OCI-LY7 (cell line): ENCODE measurements around the gene ELAVL3. TPM values are rescaled to one million over a fixed set of nuclear protein-coding genes. Genes with fewer than 3 reads are reported as not detected.

Experiments
- BruUV-seq: library from RNA; stranded (reverse); fragments of 400-500 nt; replicated peaks from 2 replicates; lab custom pipeline; 2021; lab: Mats Ljungman, UMichigan
- CTCF ChIA-PET: fragments of 300-600 bp; sonication (Branson Sonifier 250); formaldehyde crosslinking; loops from one replicate; lab custom pipeline; 2022; ENCODE audit warnings: antibody characterized with exemption; ENCODE audit not compliant: unreplicated experiment; lab: Charles Lee
- POLR2A ChIA-PET: fragments of 300-600 bp; sonication (Branson Sonifier 250); formaldehyde crosslinking; loops from one replicate; lab custom pipeline; 2022; ENCODE audit warnings: antibody characterized with exemption; lab: Charles Lee
- DNase-seq: peaks from one replicate; pipeline ENCODE4 v3.0.0-alpha.2; 2015; ENCODE audit warnings: low spot score
- H2AFZ ChIP-seq: fragments of 200-600 bp; sonication (generic), shearing (Covaris generic); 2 replicates; pipeline ENCODE4 v1.6.1; 2014; ENCODE audit warnings: mild to moderate bottlenecking, antibody characterized with exemption, low read length, moderate library complexity
- H3K27ac ChIP-seq: fragments of 200-600 bp; sonication (generic); 2 replicates; pipeline ENCODE4 v1.5.1; 2014; ENCODE audit warnings: mixed run types, low read depth, mild to moderate bottlenecking, moderate library complexity, low read length, inconsistent platforms; ENCODE audit not compliant: poor library complexity, severe bottlenecking
- H3K36me3 ChIP-seq: fragments of 200-600 bp; sonication (generic); 2 replicates; pipeline ENCODE4 v1.6.1; 2014; ENCODE audit warnings: mild to moderate bottlenecking, antibody characterized with exemption, low read length, moderate library complexity, mixed read lengths; ENCODE audit not compliant: insufficient read depth
- H3K4me1 ChIP-seq: fragments of 200-600 bp; sonication (generic); 2 replicates; pipeline ENCODE4 v1.5.1; 2014; ENCODE audit warnings: mild to moderate bottlenecking, low read length; ENCODE audit not compliant: insufficient read depth, poor library complexity, severe bottlenecking
- H3K4me2 ChIP-seq: fragments of 200-600 bp; sonication (generic); 2 replicates; pipeline ENCODE4 v1.6.1; 2014; ENCODE audit warnings: mild to moderate bottlenecking, low read length
- H3K4me3 ChIP-seq: fragments of 200-600 bp; sonication (generic); 2 replicates; pipeline ENCODE4 v1.5.1; 2014; ENCODE audit warnings: mild to moderate bottlenecking, low read depth, low read length; ENCODE audit not compliant: poor library complexity, severe bottlenecking
- H3K79me2 ChIP-seq: fragments of 200-600 bp; sonication (generic); 2 replicates; pipeline ENCODE4 v1.6.1; 2016; ENCODE audit warnings: low read depth, mild to moderate bottlenecking, low read length, moderate library complexity, mixed read lengths; ENCODE audit not compliant: insufficient read depth
- H3K9me2 ChIP-seq: fragments of 200-600 bp; sonication (generic); 2 replicates; pipeline ENCODE4 v1.6.1; 2016; ENCODE audit warnings: mild to moderate bottlenecking, low read length, mixed read lengths; ENCODE audit not compliant: insufficient read depth
- H3K9me3 ChIP-seq: fragments of 200-600 bp; sonication (generic); 2 replicates; pipeline ENCODE4 v1.6.1; 2014; ENCODE audit warnings: mild to moderate bottlenecking, mixed run types, low read length, mixed read lengths
- H4K20me1 ChIP-seq: fragments of 200-600 bp; sonication (generic); 2 replicates; pipeline ENCODE4 v1.6.1; 2014; ENCODE audit warnings: mild to moderate bottlenecking, antibody characterized with exemption, low read length, moderate library complexity, mixed read lengths; ENCODE audit not compliant: insufficient read depth
- EZH2phosphoT487 ChIP-seq: fragments of 200-600 bp; sonication (generic); IDR thresholded peaks from 2 replicates; pipeline ENCODE4 v1.6.1; 2018; ENCODE audit warnings: low read depth, borderline replicate concordance, mild to moderate bottlenecking, mixed run types, antibody characterized with exemption, low read length, moderate library complexity, mixed read lengths
- intact Hi-C: fragments of 100-400 bp; cut with micrococcal nuclease; formaldehyde crosslinking; loops from one replicate; pipeline ENCODE4 v1.10.0; 2022; ENCODE audit not compliant: unreplicated experiment
- total RNA-seq, 2 experiments: library from RNA; depleted of rRNA in 1 of 2; stranded (reverse); fragments of >200 nt in 1 of 2; shearing (Covaris generic) in 1 of 2; gene quantifications; 2 replicates each; pipeline ENCODE4 v1.2.3, GENCODE V29; 2014 to 2022
- TF ChIP-seq, protein P1 (sequence below): fragments of 200-600 bp; sonication (generic); conservative IDR thresholded peaks from 2 replicates; pipeline ENCODE4 v1.5.1; 2014; ENCODE audit warnings: mild to moderate bottlenecking, antibody characterized with exemption, low read length, moderate library complexity, mixed read lengths

ELAVL3 gene
- total RNA-seq, 2 experiments from 2014 or later: 0.30 to 0.95 TPM

DNA sequence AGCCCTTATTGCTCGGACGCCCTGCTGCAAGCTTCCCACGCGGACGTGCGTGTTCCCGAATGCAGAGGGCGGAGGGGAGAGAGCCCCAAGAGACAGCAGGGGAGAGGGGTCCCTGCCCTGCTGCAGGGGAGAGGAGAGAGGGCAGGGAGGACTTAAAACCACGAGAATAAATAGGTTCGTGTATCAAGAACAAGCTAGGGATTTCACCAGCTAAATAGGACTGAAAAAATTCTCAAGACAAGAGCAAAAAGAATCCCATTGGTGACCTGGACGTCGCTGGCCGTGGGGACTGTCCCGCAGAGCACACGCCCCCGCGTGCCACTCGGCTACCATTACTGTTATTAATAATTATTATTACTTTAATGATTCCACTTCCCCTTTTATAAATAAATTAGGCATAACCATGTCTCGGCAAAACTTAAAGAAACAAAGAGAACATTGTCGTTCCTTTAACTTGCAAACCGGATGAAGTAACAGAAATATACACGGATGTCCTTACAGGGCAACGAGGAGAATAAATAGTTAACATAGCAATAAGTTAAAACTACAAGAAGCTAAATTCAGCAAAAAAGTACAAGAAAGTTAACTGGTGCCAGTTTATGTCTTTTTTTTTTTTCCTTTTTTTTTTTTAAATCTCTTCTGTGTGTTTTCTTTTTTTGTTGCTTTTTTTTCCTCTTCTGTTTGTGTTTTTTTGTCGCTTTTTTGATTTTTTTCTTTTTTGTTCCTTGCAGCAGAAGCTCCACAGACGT is 28.8 kb downstream of the ELAVL3 start:
- CTCF ChIA-PET: interaction anchor here (1.7 kb wide), 1 partner anchor 30 kb away, joined by 6 read pairs; no protein-coding TSS in a partner anchor
- TF ChIP-seq EZH2phosphoT487: no peak
- TF ChIP-seq, protein P1, sequence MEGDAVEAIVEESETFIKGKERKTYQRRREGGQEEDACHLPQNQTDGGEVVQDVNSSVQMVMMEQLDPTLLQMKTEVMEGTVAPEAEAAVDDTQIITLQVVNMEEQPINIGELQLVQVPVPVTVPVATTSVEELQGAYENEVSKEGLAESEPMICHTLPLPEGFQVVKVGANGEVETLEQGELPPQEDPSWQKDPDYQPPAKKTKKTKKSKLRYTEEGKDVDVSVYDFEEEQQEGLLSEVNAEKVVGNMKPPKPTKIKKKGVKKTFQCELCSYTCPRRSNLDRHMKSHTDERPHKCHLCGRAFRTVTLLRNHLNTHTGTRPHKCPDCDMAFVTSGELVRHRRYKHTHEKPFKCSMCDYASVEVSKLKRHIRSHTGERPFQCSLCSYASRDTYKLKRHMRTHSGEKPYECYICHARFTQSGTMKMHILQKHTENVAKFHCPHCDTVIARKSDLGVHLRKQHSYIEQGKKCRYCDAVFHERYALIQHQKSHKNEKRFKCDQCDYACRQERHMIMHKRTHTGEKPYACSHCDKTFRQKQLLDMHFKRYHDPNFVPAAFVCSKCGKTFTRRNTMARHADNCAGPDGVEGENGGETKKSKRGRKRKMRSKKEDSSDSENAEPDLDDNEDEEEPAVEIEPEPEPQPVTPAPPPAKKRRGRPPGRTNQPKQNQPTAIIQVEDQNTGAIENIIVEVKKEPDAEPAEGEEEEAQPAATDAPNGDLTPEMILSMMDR: no peak
- peak overlapping the region; percentile 28; the same call in 1 of the 2 replicates for H3K4me2 ChIP-seq
- peaks cover 12% of the 10 kb centered on the region for H3K4me1 ChIP-seq
- H3K4me3 ChIP-seq: no peak overlapping the region
- intact Hi-C loops: loop anchor here (2.0 kb wide), 1 partner anchor 31 kb away; no protein-coding TSS in a partner anchor
- no TSS peak for BruUV-seq
- no peaks in the 10 kb centered on the region for H3K9me2 ChIP-seq
- peaks cover 37% of the 10 kb centered on the region for H3K36me3 ChIP-seq
- DNase-seq: no peak
- H3K9me3 ChIP-seq: no peaks in the 10 kb centered on the region
- no peak overlapping the region for H3K27ac ChIP-seq
- no peaks in the 10 kb centered on the region for H4K20me1 ChIP-seq
- peak overlapping the region; percentile 5; the same call in 1 of the 2 replicates for H2AFZ ChIP-seq
- POLR2A ChIA-PET: interaction anchor here (0.6 to 1.0 kb wide), 5 partner anchors 9 to 210 kb away, joined by 3 to 6 read pairs (median 5); no protein-coding TSS in a partner anchor
- no peaks in the 10 kb centered on the region for H3K79me2 ChIP-seq

- POLR2A ChIA-PET: interaction anchor here (1.0 kb wide), 1 partner anchor 70 kb away, joined by 6 read pairs; no protein-coding TSS in a partner anchor
Observed at GRCh38 chr19:11451327-11451870, 29.4 kb downstream of the ELAVL3 start.

More at GRCh38 chr19:11451327-11451870, 29.4 kb downstream of the ELAVL3 start:
- H3K36me3 ChIP-seq: peaks cover 43% of the 10 kb centered on the region
- no peaks in the 10 kb centered on the region for H4K20me1 ChIP-seq
- DNase-seq: no peak
- no peaks in the 10 kb centered on the region for H3K9me3 ChIP-seq
- BruUV-seq: no TSS peak
- no peak overlapping the region for H3K27ac ChIP-seq
- no peaks in the 10 kb centered on the region for H3K9me2 ChIP-seq
- no peak for TF ChIP-seq EZH2phosphoT487
- TF ChIP-seq, protein P1: no peak
- H2AFZ ChIP-seq: no peak overlapping the region
- H3K4me1 ChIP-seq: peaks cover 12% of the 10 kb centered on the region
- H3K79me2 ChIP-seq: no peaks in the 10 kb centered on the region
- no peak overlapping the region for H3K4me3 ChIP-seq
- CTCF ChIA-PET: interaction anchor here (1.7 kb wide), 1 partner anchor 31 kb away, joined by 6 read pairs; no protein-coding TSS in a partner anchor
- intact Hi-C loops: no loop called here
- peak overlapping the region; percentile 28; the same call in 1 of the 2 replicates for H3K4me2 ChIP-seq
